ENCODE measurements around the gene TFAP2B.

The TFAP2B gene

GRCh38 chr6:50842861-50843384 lies 24.3 kb downstream of the TFAP2B start:
- Histone ChIP-seq H3K27me3 (ENCODE audit: insufficient read depth, insufficient read length) (peaks cover 81% of the 10 kb centered on the region), H3K9me3 (ENCODE audit: insufficient read depth, low read length) (no peaks in the 10 kb centered on the region), H3K9ac (ENCODE audit: insufficient read length, low read depth) (peak overlapping the region; percentile 44), H3K4me3 (ENCODE audit: insufficient read length, low read depth) (peak overlapping the region; percentile 21), H3K36me3 (ENCODE audit: insufficient read depth, insufficient read length, low read length) (no peaks in the 10 kb centered on the region), H3K4me1 (ENCODE audit: insufficient read depth, insufficient read length) (no peaks in the 10 kb centered on the region)
- no peak for DNase-seq (ENCODE audit: low read depth, low spot score)
- TF ChIP-seq ZNF274 (IDR thresholded peaks at IDR 0.05; ENCODE audit: low read depth, low read length) (no peak), YY1 (IDR thresholded peaks at IDR 0.05; ENCODE audit: insufficient read depth, insufficient read length) (no peak), SUZ12 (IDR thresholded peaks at IDR 0.05; ENCODE audit: extremely low read depth, insufficient read depth, insufficient read length) (no peak)

- H3K27me3 ChIP-seq (ENCODE audit: insufficient read depth, insufficient read length): peaks cover 84% of the 10 kb centered on the region
These were observed 25.2 kb downstream of the TFAP2B start for GRCh38 chr6:50843842-50844241.

GRCh38 chr6:50845499-50846143 lies 26.9 kb downstream of the TFAP2B start:
- H3K4me3 ChIP-seq (ENCODE audit: insufficient read length, low read depth): peak overlapping the region; percentile 43
- TF ChIP-seq ZNF274 (IDR thresholded peaks at IDR 0.05; ENCODE audit: low read depth, low read length) (no peak), YY1 (IDR thresholded peaks at IDR 0.05; ENCODE audit: insufficient read depth, insufficient read length) (no peak), SUZ12 (IDR thresholded peaks at IDR 0.05; ENCODE audit: extremely low read depth, insufficient read depth, insufficient read length) (no peak)
- H3K9me3 ChIP-seq (ENCODE audit: insufficient read depth, low read length): no peaks in the 10 kb centered on the region
- no peak for DNase-seq (ENCODE audit: low read depth, low spot score)
- peaks cover 85% of the 10 kb centered on the region for H3K27me3 ChIP-seq (ENCODE audit: insufficient read depth, insufficient read length)
- H3K4me1 ChIP-seq (ENCODE audit: insufficient read depth, insufficient read length): no peaks in the 10 kb centered on the region
- H3K36me3 ChIP-seq (ENCODE audit: insufficient read depth, insufficient read length, low read length): no peaks in the 10 kb centered on the region
- peak overlapping the region; percentile 61 for H3K9ac ChIP-seq (ENCODE audit: insufficient read length, low read depth)

More at GRCh38 chr6:50843842-50844241, 25.2 kb downstream of the TFAP2B start:
- Histone ChIP-seq H3K36me3 (ENCODE audit: insufficient read depth, insufficient read length, low read length) (no peaks in the 10 kb centered on the region), H3K4me3 (ENCODE audit: insufficient read length, low read depth) (peak overlapping the region; percentile 15), H3K4me1 (ENCODE audit: insufficient read depth, insufficient read length) (no peaks in the 10 kb centered on the region), H3K9me3 (ENCODE audit: insufficient read depth, low read length) (no peaks in the 10 kb centered on the region), H3K9ac (ENCODE audit: insufficient read length, low read depth) (no peak overlapping the region)
- no peak for DNase-seq (ENCODE audit: low read depth, low spot score)
- TF ChIP-seq ZNF274 (IDR thresholded peaks at IDR 0.05; ENCODE audit: low read depth, low read length): no peak
- TF ChIP-seq SUZ12 (IDR thresholded peaks at IDR 0.05; ENCODE audit: extremely low read depth, insufficient read depth, insufficient read length): no peak
- no peak for TF ChIP-seq YY1 (IDR thresholded peaks at IDR 0.05; ENCODE audit: insufficient read depth, insufficient read length)

- no peaks in the 10 kb centered on the region for H3K9me3 ChIP-seq (ENCODE audit: insufficient read depth, low read length)
- H3K36me3 ChIP-seq (ENCODE audit: insufficient read depth, insufficient read length, low read length): no peaks in the 10 kb centered on the region
- H3K4me3 ChIP-seq (ENCODE audit: insufficient read length, low read depth): peak overlapping the region; percentile 43
- peaks cover 85% of the 10 kb centered on the region for H3K27me3 ChIP-seq (ENCODE audit: insufficient read depth, insufficient read length)
- no peak overlapping the region for H3K9ac ChIP-seq (ENCODE audit: insufficient read length, low read depth)
- TF ChIP-seq YY1 (IDR thresholded peaks at IDR 0.05; ENCODE audit: insufficient read depth, insufficient read length) (no peak), ZNF274 (IDR thresholded peaks at IDR 0.05; ENCODE audit: low read depth, low read length) (no peak), SUZ12 (IDR thresholded peaks at IDR 0.05; ENCODE audit: extremely low read depth, insufficient read depth, insufficient read length) (no peak)
- H3K4me1 ChIP-seq (ENCODE audit: insufficient read depth, insufficient read length): no peaks in the 10 kb centered on the region
- no peak for DNase-seq (ENCODE audit: low read depth, low spot score)
These were observed 27.6 kb downstream of the TFAP2B start for GRCh38 chr6:50846144-50846851.

GRCh38 chr6:50846852-50847155 lies 28.1 kb downstream of the TFAP2B start:
- Histone ChIP-seq H3K9ac (ENCODE audit: insufficient read length, low read depth) (no peak overlapping the region), H3K27me3 (ENCODE audit: insufficient read depth, insufficient read length) (peaks cover 85% of the 10 kb centered on the region), H3K9me3 (ENCODE audit: insufficient read depth, low read length) (no peaks in the 10 kb centered on the region), H3K4me3 (ENCODE audit: insufficient read length, low read depth) (no peak overlapping the region), H3K4me1 (ENCODE audit: insufficient read depth, insufficient read length) (no peaks in the 10 kb centered on the region), H3K36me3 (ENCODE audit: insufficient read depth, insufficient read length, low read length) (no peaks in the 10 kb centered on the region)
- no peak for DNase-seq (ENCODE audit: low read depth, low spot score)
- TF ChIP-seq SUZ12 (IDR thresholded peaks at IDR 0.05; ENCODE audit: extremely low read depth, insufficient read depth, insufficient read length) (no peak), YY1 (IDR thresholded peaks at IDR 0.05; ENCODE audit: insufficient read depth, insufficient read length) (no peak), ZNF274 (IDR thresholded peaks at IDR 0.05; ENCODE audit: low read depth, low read length) (no peak)

- TF ChIP-seq SUZ12 (IDR thresholded peaks at IDR 0.05; ENCODE audit: extremely low read depth, insufficient read depth, insufficient read length): no peak
- TF ChIP-seq ZNF274 (IDR thresholded peaks at IDR 0.05; ENCODE audit: low read depth, low read length): no peak
- TF ChIP-seq YY1 (IDR thresholded peaks at IDR 0.05; ENCODE audit: insufficient read depth, insufficient read length): no peak
- no peak overlapping the region for H3K9ac ChIP-seq (ENCODE audit: insufficient read length, low read depth)
- H3K9me3 ChIP-seq (ENCODE audit: insufficient read depth, low read length): no peaks in the 10 kb centered on the region
- H3K36me3 ChIP-seq (ENCODE audit: insufficient read depth, insufficient read length, low read length): no peaks in the 10 kb centered on the region
- H3K27me3 ChIP-seq (ENCODE audit: insufficient read depth, insufficient read length): peaks cover 92% of the 10 kb centered on the region
- no peaks in the 10 kb centered on the region for H3K4me1 ChIP-seq (ENCODE audit: insufficient read depth, insufficient read length)
- DNase-seq (ENCODE audit: low read depth, low spot score): no peak
- no peak overlapping the region for H3K4me3 ChIP-seq (ENCODE audit: insufficient read length, low read depth)
These were observed 29.4 kb downstream of the TFAP2B start for GRCh38 chr6:50847890-50848594.

Data from NT2/D1 (cell line).